ENCODE measurements around the gene STX4. TPM values are rescaled to one million over a fixed set of nuclear protein-coding genes. Genes with fewer than 3 reads are reported as not detected.

The STX4 gene
- total and polyA plus RNA-seq, 2 donors from 2014 or later, result 60.6 to 61.2 TPM

GRCh38 chr16:31081428-31082351 is 48.3 kb downstream of the STX4 start:
- intact Hi-C loops (cut with DNase I), result no loop called here
- H3K27ac ChIP-seq (ENCODE audit: low read depth in 2 of 2, low read length in 2 of 2), result no peak overlapping the region
- no peak overlapping the region for H3K9ac ChIP-seq (ENCODE audit: low read length in 3 of 3)
- no peak for DNase-seq
- H3K27me3 ChIP-seq (ENCODE audit: control insufficient read depth, insufficient read depth, low read length), result no peaks in the 10 kb centered on the region
- peaks cover 4 to 25% (median 20%) of the 10 kb centered on the region in 3 donors for H3K36me3 ChIP-seq (ENCODE audit: control insufficient read depth in 2 of 3, insufficient read depth in 3 of 3, low read length in 3 of 3)
- no peaks in the 10 kb centered on the region for H3K9me3 ChIP-seq (ENCODE audit: control insufficient read depth in 2 of 3, insufficient read depth in 1 of 3, low read length in 3 of 3)
- H3K4me1 ChIP-seq (ENCODE audit: control insufficient read depth in 2 of 3, insufficient read depth in 2 of 3, low read depth in 1 of 3, low read length in 3 of 3), result no peaks in the 10 kb centered on the region
- no peak for FAIRE-seq
- H3K4me3 ChIP-seq (ENCODE audit: low read length in 3 of 3), result no peak overlapping the region
- no peak for TF ChIP-seq CTCF (IDR thresholded peaks at IDR 0.05; ENCODE audit: borderline replicate concordance, extremely low read depth, insufficient read depth)

- peaks cover 4 to 19% (median 19%) of the 10 kb centered on the region in 3 donors for H3K36me3 ChIP-seq (ENCODE audit: control insufficient read depth in 2 of 3, insufficient read depth in 3 of 3, low read length in 3 of 3)
- H3K4me3 ChIP-seq (ENCODE audit: low read length in 3 of 3), result no peak overlapping the region
- no peaks in the 10 kb centered on the region for H3K9me3 ChIP-seq (ENCODE audit: control insufficient read depth in 2 of 3, insufficient read depth in 1 of 3, low read length in 3 of 3)
- intact Hi-C loops (cut with DNase I), result no loop called here
- TF ChIP-seq CTCF (IDR thresholded peaks at IDR 0.05; ENCODE audit: borderline replicate concordance, extremely low read depth, insufficient read depth), result no peak
- DNase-seq, result no peak
- H3K27me3 ChIP-seq (ENCODE audit: control insufficient read depth, insufficient read depth, low read length), result no peaks in the 10 kb centered on the region
- FAIRE-seq, result no peak
- no peak overlapping the region for H3K27ac ChIP-seq (ENCODE audit: low read depth in 2 of 2, low read length in 2 of 2)
- no peaks in the 10 kb centered on the region for H3K4me1 ChIP-seq (ENCODE audit: control insufficient read depth in 2 of 3, insufficient read depth in 2 of 3, low read depth in 1 of 3, low read length in 3 of 3)
- H3K9ac ChIP-seq (ENCODE audit: low read length in 3 of 3), result no peak overlapping the region
These were observed 49.1 kb downstream of the STX4 start for GRCh38 chr16:31082368-31083045.

DNA sequence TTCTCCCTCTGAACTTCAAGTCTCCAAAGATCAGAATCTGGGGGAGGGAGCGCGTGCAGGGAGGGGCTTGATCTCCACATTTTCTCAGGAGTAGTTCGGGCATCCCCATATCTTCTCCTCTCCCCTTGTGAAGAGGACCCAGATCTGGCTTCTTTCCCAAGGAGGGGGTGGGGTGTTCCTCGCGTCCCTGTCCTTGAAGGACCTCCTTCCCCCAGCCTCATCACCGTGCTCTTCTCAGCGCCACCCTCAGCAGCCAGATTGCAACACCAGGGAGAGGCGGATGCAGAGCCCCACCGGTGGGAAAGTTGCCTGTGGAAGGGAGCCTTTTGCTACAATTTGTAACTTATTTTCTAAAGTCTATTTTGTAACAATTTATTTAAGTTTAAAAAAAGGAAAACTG is 49.7 kb downstream of the STX4 start:
- no peak for TF ChIP-seq CTCF (IDR thresholded peaks at IDR 0.05; ENCODE audit: borderline replicate concordance, extremely low read depth, insufficient read depth)
- no peak for FAIRE-seq
- intact Hi-C loops (cut with DNase I), result no loop called here
- DNase-seq, result no peak
- Histone ChIP-seq H3K4me1 (ENCODE audit: control insufficient read depth in 2 of 3, insufficient read depth in 2 of 3, low read depth in 1 of 3, low read length in 3 of 3) (no peaks in the 10 kb centered on the region), H3K36me3 (ENCODE audit: control insufficient read depth in 2 of 3, insufficient read depth in 3 of 3, low read length in 3 of 3) (peaks cover 4 to 14% (median 13%) of the 10 kb centered on the region in 3 donors), H3K9me3 (ENCODE audit: control insufficient read depth in 2 of 3, insufficient read depth in 1 of 3, low read length in 3 of 3) (no peaks in the 10 kb centered on the region), H3K27me3 (ENCODE audit: control insufficient read depth, insufficient read depth, low read length) (no peaks in the 10 kb centered on the region), H3K4me3 (ENCODE audit: low read length in 3 of 3) (no peak overlapping the region), H3K9ac (ENCODE audit: low read length in 3 of 3) (no peak overlapping the region), H3K27ac (ENCODE audit: low read depth in 2 of 2, low read length in 2 of 2) (no peak overlapping the region)
